Left renal cortex interstitium (tissue), 4 donors: Measurements from ENCODE around the gene NDUFS2. TPM values are rescaled to one million over a fixed set of nuclear protein-coding genes. Genes with fewer than 3 reads are reported as not detected.
"Not testable (repeated sequence)": the region's sequence is repeated elsewhere in the genome, so short reads cannot be mapped to it uniquely, and the experiment has no call there.

Experiments
- DNase-seq, 4 donors: peaks; one replicate each; pipeline ENCODE4 v3.0.0-alpha.2; 2013; ENCODE audit warnings: low read depth in 4 of 4, low spot score in 2 of 4, missing footprints in 1 of 4
- polyA plus RNA-seq, 4 donors: library from polyadenylated mRNA; unstranded; fragments of 120-200 nt; gene quantifications; one replicate each; pipeline ENCODE4 v1.2.1, GENCODE V29; 2013; ENCODE audit not compliant: insufficient read length in 4 of 4

Gene NDUFS2
- polyA plus RNA-seq, 4 donors, result 178 to 218 (median 200) TPM

DNA sequence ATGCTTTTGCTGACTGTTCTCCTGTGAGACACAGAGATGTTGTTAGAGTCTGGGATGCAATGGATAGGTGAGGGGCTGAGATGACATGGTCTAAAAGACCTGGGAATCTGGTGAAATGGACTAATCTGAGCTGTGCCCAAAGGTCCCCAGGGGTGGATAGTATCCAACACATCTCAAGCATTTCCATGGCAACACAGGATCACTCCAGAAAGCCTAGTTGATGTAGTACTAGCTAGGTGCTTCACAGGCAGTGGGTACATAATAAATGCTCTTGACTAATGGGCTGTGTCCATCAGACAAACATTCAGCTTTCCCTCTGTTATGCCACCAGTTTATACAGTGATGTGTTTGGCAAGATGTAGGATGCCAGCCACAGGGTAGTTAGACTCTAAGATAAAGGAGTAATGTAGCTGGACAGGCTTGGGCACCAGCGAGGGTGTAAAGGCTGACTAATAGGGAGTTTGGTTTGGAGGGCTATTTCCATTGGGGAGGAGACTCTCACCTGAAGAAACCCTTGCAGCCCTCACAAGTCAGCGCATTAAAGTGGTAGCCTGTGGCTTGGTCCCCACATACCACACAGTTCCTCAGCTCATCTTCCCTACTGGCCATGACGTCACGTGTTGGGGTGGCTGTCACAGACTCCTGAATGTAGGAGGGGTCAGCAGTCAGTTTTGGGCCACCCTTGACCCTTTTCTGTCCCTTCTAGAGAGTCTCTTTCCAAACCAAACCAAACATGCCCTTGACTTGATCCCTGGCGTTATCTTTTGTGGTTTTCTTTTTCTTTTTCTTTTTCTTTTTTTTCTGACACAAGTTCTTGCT, 34.0 kb downstream of the NDUFS2 start:
- no peak for DNase-seq

DNA sequence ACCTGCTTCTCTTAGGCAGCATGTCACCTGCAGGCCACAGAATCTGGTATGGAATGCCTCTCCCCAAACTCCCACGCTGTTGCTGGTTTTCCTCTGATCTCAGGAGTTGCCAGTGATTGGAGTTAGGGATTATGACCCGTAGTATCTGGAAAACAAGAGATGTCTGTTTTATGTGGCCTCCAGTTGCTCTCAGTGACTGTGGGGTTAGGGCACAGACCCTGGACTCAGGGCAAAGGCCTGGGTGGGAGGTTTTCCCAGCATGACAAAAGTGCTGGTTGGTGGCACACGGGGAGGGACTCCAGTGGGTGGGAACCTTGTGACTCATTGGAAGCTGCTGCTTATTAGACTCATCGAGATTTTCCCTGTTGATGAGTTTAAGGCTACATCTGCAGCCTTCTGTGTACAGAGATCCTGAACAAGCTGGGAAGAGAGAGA, 35.9 kb downstream of the NDUFS2 start, which contains the start of gene NR1I3:
TSS of gene NR1I3 (minus strand) at position 165 of the 435 bp plus-strand sequence. CDS start 1,638 bp downstream, outside the sequence.
- no peak for DNase-seq

DNA sequence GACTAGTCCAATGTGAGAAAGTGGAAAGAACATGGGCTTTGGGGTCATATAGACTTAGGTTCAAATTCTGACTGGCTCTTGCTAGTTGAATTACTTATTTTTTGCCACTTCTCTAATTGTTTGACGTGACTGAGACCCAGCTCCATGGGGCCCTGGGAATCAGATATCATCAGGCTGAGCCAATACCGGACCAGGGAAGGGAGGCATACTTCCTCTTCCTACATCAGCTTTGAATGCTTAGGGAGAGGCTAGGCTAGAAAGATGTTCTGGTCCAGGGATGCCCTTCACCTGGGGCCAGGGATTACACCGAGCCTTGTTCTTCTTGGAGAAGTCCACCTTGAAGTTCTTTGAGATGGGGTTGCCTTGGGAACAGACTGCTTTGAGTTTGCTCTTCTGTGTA, 39.5 kb downstream of the NDUFS2 start:
- DNase-seq, result no peak

DNA sequence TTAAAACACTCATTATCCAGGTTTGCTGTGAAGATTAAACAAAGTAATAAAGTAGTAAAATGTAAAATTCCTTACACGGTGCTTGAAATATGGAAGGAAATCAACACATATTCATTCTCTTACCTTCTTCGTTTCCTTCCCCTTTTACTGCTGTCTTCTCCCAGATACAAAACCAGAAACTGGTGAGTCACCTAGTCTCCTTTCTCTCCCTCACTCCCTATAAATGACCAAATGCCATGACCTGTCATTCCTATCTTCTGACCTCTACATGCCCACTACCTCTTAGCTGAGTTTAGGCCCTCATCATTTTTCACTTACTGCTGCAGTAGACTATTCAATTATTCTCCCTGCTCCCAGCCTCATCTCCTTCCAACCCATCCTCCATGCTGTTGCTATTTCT, 40.1 kb downstream of the NDUFS2 start:
- DNase-seq, result no peak

DNA sequence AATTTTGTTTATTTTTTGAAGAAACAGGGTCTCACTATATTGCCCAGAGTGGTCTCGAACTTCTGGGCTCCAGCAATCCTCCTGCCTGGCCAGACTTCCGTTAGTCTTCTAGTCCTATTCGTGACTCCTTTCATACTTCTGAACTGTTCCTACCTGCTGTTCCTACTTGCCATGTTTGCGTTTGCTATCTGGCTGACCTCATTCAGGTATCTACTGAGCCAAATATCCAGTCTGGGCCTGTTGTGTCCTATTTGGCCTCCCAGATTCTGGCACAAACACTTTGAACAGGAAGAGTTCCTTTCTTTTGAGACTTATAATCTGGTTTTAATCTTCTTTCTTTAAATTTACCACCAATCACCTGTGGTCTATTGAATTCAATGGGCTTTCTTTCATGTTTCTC, 42.7 kb downstream of the NDUFS2 start:
- DNase-seq, result no peak

DNA sequence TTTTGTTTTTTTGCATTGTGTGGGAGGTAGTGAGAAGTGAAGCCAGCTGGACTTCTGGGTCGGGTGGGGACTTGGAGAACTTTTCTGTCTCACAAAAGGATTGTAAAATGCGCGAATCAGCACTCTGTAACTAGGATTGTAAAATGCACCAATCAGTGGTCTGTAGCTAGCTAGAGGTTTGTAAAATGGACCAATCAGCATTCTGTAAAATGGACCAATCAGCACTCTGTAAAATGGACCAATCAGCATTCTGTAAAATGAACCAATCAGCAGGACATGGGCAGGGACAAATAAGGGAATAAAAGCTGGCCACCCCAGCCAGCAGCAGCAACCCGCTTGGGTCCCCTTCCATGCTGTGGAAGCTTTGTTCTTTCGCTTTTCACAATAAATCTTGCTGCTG, 47.9 kb downstream of the NDUFS2 start:
- DNase-seq, result not testable (repeated sequence)

DNA sequence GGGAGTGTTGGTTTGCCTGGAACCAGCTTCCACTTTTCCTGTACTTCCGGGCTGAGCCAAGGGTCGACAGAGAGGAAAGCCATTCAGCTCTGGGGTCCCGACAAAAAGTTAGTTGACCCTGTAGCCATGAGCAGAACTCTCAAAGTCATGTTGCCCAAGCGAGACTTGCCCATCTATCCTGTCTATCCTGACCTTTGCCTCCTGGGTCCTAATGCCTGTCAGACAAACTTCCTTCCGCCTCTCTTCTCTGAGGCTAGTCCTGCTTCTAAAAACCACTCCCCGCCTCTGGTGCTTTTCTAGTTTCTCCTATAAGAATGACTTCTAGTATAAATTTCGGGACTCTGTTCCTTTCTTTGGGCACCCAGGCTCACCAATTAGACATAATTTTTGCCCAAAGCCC, 48.7 kb downstream of the NDUFS2 start:
- no peak for DNase-seq

DNA sequence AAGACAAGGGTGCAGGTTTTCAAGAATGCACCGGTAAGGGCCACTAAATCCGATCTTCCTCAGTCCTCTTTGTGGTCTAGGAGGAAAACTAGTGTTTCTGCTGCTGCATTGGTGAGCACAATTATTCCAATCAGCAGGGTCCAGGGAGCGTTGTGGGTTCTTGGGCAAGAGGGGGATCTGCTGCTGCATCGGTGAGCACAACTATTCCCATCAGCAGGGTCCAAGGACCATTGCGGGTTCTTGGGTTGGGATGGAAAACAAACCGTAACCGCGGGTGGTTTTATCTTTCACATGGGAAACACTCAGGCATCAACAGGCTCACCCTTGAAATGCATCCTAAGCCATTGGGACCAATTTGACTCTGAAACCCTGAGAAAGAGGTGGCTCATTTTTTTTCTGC, 49.4 kb downstream of the NDUFS2 start:
- no peak for DNase-seq

DNA sequence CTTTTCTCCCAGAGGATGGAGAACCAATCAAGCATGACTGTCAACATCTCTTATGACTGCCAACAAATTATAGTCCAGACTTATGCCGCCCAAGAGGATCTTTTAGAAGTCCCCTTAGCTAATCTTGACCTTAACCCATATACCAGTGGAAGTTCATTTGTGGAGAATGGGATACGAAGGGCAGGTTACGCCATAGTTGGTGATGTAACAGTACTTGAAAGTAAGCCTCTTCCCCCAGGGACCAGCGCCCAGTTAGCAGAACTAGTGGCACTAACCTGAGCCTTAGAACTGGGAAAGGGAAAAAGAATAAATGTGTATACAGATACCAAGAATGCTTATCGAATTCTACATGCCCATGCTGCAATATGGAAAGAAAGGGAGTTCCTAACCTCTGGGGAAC, 53.1 kb downstream of the NDUFS2 start:
- not testable (repeated sequence) for DNase-seq

DNA sequence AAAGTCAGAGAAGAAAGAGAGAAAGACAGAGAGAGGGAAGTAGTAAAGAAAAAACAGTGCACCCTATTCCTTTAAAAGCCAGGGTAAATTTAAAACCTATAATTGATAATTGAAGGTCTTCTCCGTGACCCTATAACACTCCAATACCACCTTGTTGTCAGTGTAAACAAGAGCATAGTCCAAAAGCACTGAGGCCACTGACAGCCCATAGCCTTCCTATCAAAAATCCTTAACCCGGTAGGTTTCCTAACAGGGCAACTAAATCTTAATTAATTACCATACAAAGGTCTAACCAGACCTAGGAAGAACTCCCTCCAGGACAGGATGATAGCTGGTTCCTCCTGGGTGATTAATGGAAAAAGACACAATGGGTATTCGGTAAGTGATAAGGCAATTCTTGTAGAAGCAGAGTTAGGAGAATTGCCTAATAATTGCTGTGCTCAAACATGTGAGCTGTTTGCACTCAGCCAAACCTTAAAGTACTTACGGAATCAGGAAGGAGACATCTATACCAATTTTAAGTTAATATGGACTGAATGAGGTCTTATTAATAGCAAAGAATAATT, 53.9 kb downstream of the NDUFS2 start:
- not testable (repeated sequence) for DNase-seq

DNA sequence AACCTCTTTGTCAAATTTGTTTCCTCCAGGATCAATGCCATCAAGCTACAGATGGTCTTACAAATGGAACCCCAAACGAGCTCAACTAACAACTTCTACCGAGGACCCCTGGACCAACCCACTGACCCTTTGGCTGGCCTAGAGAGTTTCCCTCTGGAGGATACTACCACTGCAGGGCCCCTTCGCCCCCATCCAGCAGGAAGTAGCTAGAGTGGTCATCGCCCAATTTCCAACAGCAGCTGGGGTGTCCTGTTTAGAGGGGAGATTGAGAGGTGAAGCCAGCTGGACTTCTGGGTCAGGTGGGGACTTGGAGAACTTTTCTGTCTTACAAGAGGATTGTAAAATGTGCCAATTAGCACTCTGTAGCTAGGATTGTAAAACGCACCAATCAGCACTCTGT, 54.9 kb downstream of the NDUFS2 start:
- DNase-seq, result not testable (repeated sequence)

DNA sequence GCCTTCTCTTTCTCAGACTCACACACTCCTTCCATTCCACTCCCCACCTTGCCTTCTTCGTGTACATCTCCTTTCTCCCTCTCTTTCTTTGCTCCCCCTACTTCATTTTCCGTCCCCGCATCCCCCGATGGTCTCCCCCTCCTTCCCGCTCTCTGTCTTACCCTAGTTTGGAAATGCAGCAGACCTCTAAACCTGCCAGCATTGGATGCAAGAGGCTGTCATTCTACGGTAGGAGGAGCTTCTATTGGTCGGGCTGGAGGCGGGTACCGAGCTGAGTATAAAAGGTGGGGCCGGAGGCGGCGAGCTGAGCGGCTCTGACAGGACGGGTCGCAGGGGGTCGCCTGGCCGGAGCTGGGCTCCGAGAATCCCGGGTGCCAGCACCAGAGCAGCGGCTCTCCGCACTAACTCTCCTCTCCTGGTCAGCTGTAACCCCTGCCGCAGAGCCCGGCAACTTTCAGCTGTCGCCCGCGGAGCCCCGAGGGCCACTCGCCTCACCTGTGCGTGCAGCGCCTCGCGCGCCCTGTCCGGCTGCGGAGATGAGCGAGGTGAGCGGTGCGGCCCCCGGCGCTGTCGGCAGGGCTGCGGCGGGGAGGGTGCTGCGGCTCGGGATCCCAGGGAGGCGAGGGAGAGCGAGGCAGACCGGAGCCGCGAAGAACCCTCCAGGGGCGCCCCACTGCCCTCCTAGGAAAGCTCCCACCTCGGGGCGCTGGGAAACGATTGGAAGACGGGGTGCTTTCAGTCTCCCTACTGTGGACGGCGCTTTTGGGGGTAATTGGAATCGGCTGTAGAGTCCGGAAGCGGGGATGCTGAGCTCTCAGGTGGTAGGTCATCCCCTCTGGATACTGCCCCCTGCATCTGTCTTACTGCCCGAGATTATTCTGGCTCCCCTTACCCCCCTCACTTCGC, 56.5 kb downstream of the NDUFS2 start, which contains the start of gene PCP4L1:
TSS of gene PCP4L1 (plus strand) at position 307 of the 906 bp plus-strand sequence. CDS start at position 537, 230 bp downstream.
- DNase-seq, result peak in 3 of 4 donors; percentile 28 to 68 (median 58)

DNA sequence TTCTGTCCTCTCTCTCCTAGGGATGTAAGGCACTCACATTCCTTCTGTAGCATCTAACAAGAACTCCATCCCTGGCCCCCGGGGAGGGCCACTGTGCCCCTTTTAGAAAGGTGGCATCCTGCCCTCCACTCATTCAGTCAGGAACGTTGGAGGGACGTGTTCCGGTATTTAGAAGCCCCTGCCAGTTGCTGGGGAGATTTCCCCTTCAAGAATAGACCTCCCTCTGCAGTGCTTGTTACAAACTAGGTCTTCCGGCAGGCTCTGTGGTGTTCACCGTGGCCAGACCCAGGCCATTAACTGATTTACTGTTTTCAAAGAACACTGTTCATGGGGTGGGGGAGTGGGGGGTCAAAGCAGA, 57.2 kb downstream of the NDUFS2 start:
- no peak for DNase-seq

DNA sequence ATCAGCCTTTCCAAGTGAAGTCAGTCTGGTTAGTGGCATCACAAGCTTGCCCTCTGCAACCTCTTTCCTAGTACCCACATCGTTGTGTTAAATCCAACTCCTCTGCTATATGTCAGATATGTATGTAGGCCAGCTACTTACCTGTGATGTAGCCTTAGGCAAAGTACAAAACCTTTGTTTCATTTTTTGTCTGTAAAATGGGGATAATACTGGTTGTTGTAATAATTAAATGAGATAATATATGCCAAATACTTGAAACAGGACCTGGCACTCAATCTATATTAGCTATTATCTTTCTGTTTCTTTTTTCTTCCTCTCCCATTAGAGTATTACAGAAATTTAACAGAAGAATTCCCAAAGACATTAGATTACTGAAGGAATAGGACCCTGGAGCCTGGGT, 57.6 kb downstream of the NDUFS2 start:
- no peak for DNase-seq

DNA sequence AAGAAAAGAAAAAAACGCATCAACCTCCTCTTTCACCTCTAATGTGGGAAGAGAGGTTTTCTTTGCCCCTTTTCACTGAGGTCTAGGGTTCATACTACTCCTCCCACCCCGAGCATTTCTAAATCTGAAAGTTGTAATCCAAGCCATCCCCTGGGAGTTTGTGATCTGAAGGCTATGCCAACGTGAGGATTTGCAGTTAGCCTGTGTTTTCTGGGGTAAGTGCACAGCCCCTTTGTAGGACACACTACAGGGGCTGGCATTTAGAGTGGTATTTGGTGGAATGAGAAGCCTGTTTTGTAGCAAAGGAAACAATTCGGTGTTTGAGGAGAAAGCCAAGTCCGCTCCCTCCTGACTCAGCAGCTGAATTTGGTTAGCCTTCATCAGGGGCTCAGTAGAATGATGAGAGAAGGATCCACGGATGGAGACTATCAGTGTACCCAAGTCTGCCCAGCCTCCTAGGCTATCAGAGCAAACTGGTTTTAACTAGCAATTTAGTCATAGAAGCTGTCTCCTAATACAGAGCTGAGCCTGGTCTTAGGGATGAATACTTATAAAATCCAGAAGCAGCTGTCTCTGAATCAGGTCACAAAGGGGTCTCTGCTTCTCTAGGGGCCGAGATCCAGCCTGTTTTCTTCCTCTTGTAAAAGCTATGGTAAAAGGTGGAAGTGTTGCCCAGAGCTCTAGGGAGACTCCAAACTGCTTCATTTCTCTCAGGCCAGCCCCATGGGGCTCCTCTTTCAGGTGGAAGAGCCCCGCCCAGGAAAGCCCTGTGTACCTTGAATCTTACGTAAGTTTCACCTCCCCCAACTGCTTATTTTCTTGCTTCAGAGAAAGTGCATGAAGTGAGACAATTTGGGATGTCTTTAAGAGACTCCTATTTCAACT, 58.5 kb downstream of the NDUFS2 start:
- no peak for DNase-seq

DNA sequence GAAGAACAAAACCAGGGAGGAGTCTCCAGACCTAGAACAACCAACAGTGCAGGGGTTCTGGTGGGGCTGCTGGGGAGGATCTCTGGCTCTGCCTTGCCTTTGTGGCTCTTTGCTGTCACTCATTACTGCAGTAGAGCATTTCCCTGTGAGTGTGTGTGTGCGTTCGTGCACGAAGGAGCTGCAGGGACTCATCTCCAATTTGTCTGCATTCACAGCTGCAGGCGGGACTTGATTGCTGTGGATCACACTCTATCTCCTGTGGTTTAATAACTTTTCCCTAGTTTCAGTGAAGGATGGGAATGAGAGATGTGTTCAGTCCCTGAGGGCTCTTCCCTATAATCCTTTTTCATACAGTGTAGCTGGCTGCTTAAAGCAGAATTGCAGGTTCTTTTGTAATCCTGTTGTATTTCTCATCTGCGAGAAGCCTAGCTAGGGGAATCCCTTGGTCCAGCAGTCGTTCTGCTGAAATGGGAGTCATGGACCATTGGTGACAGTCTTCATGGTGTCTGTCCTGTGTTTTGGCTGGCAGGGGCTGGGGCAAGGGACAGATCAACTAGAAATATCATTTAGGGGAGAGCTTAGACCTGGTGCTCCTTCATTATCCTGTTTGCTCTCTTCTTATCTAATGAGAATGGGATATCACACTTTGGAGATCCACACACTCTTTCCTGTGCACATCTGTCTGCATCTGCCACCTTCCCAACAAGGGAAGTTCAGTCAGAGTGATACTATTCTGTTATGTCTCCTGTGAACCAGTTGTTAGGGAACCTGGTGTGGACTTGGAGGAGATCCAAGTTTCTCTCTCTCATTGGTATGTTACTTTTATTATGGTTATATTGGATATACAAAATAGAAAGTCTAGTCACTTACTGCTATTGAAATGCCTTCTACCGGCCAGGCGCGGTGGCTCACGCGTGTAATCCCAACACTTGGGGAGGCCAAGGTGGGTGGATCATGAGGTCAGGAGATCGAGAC, 59.4 kb downstream of the NDUFS2 start:
- DNase-seq, result no peak
